HG03432 (cell line): ENCODE data around the gene NAV3.
A peak's percentile ranks its signal among the peaks of the same experiment; 100 is the strongest.

Experiments
- ATAC-seq: cut with Tn5 transposase; IDR thresholded peaks from one replicate; pipeline ENCODE4 v1.9.1; 2021; ENCODE audit warnings: mild to moderate bottlenecking, moderate library complexity; ENCODE audit not compliant: unreplicated experiment

Gene NAV3

GRCh38 chr12:77919450-77919849 is 88.8 kb downstream of the NAV3 start:
- no peak for ATAC-seq

GRCh38 chr12:77923882-77924281 is 93.2 kb downstream of the NAV3 start:
- ATAC-seq = no peak

DNA sequence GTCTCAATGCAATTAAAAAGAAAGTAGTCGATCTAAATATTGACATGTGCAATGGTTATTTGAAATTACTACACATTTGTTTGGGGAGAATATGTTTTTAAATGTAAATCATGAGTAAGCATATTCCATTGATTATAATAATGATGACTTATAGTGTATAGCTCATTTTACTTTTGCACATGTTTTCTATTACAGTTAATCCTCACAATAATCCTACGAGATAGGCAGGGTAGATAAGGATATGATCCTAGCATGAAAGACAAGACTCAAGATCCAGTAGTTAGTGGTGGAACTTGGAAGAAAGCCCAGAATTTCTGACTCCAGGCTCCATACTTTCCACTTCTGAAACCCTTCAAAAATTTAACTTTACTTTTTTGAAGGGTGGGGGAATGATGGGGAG is 94.0 kb downstream of the NAV3 start:
- no peak for ATAC-seq

GRCh38 chr12:77925536-77926108 is 94.9 kb downstream of the NAV3 start:
- ATAC-seq = peak; percentile 99

DNA sequence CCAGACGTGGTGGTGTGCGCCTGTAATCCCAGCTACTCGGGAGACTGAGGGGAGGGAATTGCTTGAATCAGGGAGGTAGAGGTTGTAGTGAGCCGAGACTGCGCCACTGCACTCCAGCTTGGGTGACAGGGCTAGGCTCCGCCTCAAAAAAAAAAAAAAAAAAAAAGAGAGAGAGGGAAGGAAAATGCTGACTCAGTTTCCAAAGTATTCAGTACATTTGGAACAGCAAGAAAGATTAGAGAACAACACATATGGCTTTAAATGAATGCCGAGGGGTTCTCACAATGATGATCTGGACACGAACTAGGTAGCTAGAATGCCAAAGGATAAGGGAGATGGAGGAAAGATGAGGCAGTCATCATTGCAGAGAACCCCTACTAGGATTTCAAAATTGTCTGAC is 97.4 kb downstream of the NAV3 start:
- ATAC-seq = no peak

- no peak for ATAC-seq
Observed at GRCh38 chr12:77932216-77932615, 101.5 kb downstream of the NAV3 start.

DNA sequence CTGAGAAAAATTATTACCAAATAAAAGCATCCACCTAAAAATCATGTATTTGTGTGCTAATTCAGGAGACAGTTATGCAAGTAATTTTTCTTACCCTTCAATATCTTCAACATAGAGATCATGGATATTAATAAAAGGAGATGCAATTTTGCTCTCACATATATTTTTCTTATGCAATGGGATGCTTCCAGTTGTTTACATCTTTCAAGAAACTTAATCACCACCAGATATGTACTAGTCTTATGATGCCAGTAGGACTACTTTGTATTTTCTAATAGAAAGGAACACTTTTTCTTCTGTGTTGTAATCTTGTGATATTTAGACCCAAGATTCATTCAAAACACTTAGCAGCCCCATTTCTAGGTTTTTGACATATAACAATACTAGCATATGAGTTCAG is 107.6 kb downstream of the NAV3 start:
- no peak for ATAC-seq

- peak; percentile 41 for ATAC-seq
Observed at GRCh38 chr12:77940011-77940423, 109.3 kb downstream of the NAV3 start.

GRCh38 chr12:77940567-77940966 is 109.9 kb downstream of the NAV3 start:
- peak; percentile 13 for ATAC-seq

- no peak for ATAC-seq
Observed at GRCh38 chr12:77941401-77941800, 110.7 kb downstream of the NAV3 start.

DNA sequence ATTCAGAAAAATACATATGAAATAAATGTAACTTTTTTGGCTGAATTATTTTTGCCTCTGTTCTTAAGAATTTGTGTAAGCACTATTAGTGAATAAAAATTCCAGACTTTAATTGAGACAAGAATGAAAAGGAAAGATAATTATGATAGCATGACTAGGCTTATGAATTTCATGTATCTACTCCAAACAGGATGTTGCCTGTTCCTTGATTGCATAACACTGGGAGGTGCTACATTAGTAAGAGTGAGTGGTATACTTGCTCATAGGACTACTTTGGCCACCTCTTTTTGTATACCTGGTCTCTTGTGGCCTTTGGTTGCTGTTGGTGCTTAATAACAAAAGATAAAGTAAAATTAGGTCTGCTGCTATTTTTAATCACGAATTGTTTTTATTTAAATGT is 112.8 kb downstream of the NAV3 start:
- no peak for ATAC-seq

GRCh38 chr12:77946541-77947061 is 115.9 kb downstream of the NAV3 start:
- ATAC-seq = no peak

DNA sequence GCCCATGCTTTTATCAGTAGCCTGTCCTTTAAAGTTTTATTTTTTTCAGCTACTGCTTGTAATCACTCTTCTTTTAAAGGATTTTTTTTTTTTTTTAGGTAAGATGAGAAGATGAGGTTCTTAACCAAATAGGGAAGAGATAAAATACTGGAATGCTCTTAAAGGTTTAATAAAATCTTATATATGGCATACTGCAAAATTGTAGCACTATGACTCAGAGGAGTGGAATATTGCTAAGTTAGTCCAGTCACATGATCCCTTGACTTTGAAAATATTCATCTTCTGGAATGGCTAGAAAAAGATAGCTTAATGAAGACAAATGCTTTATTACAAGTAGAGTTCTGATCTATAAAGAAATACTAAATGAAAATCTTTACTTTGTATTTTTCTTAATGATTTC is 116.6 kb downstream of the NAV3 start:
- ATAC-seq = no peak

DNA sequence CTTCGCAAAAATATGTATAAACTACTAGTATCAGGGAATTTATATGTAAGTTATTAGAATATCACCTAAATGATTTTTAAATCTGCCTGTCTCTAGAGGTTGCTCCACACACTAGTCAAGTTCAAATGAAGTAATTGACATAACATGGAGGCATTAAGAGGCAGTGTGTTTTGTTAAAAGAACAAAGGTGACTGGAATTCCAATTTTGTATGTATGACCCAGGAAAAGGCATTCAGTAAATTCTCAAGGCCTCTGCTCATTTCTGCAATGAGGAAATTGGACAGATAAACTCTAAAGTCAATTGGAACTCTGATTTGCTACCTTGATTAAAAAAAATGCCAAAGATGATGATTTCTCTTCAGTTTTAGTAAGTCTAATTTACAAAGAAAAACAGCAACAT is 117.1 kb downstream of the NAV3 start:
- ATAC-seq = no peak

GRCh38 chr12:77949943-77950342 is 119.2 kb downstream of the NAV3 start:
- ATAC-seq = no peak

- ATAC-seq = no peak
Observed at GRCh38 chr12:77953528-77954205, 123.0 kb downstream of the NAV3 start.

- no peak for ATAC-seq
Observed at GRCh38 chr12:77954206-77954555, 123.5 kb downstream of the NAV3 start.

GRCh38 chr12:77957062-77957461 is 126.4 kb downstream of the NAV3 start:
- no peak for ATAC-seq

GRCh38 chr12:77963576-77964178 is 133.0 kb downstream of the NAV3 start:
- no peak for ATAC-seq

- ATAC-seq = no peak
Observed at GRCh38 chr12:77965790-77966189, 135.1 kb downstream of the NAV3 start.

DNA sequence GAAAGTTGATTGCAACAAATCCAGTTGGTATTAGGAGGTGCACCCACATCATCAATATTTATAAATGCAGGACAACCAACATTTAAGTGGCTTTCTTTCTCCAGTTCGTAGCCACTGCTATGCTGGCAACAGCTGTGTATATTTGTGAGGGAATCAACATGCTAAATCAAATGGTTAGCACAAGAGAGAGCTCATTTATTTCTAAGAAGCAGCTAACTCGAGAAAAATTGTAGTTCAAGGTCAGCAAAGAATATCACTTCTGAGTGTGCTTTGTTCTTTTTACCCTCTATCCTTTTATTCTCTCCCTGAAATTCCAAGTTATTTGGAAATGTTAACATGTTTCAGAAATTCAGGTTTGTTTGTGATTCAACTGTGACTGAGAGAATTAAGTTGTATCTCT is 137.3 kb downstream of the NAV3 start:
- ATAC-seq = no peak

GRCh38 chr12:77968571-77968970 is 137.9 kb downstream of the NAV3 start:
- ATAC-seq = no peak
